GM23338 (cell line): ENCODE results near the gene SUN5. TPM values are rescaled to one million over a fixed set of nuclear protein-coding genes. Genes with fewer than 3 reads are reported as not detected.

Experiments
- ATAC-seq: fragments of 200-7000 bp; cut with Tn5 transposase; 3 replicates; pipeline ENCODE4 v1.9.1; 2020
- DNase-seq: peaks from one replicate; pipeline ENCODE4 v3.0.0-alpha.2; 2015; ENCODE audit warnings: low spot score
- H2AFZ ChIP-seq: fragments of 200-600 bp; sonication (generic); 2 replicates; pipeline ENCODE4 v1.8.0; 2016; ENCODE audit warnings: antibody characterized with exemption, mild to moderate bottlenecking, moderate library complexity
- H3F3A ChIP-seq: fragments of 200-600 bp; sonication (generic); replicated peaks from 2 replicates; pipeline ENCODE4 v1.8.0; 2017; ENCODE audit warnings: antibody characterized with exemption, mixed run types, low read depth
- H3K27ac ChIP-seq: fragments of 200-600 bp; sonication (generic); 2 replicates; pipeline ENCODE4 v1.6.1; 2016; ENCODE audit warnings: low read depth
- H3K27me3 ChIP-seq: fragments of 200-600 bp; sonication (generic); 2 replicates; pipeline ENCODE4 v1.8.0; 2016; ENCODE audit warnings: mild to moderate bottlenecking, mixed run types, moderate library complexity; ENCODE audit not compliant: insufficient read depth
- H3K36me3 ChIP-seq: fragments of 200-600 bp; sonication (generic); 2 replicates; pipeline ENCODE4 v1.8.0; 2016; ENCODE audit warnings: mild to moderate bottlenecking; ENCODE audit not compliant: insufficient read depth
- H3K4me1 ChIP-seq: fragments of 200-600 bp; sonication (generic); 2 replicates; pipeline ENCODE4 v1.8.0; 2016; ENCODE audit warnings: mild to moderate bottlenecking, moderate library complexity; ENCODE audit not compliant: insufficient read depth
- H3K4me2 ChIP-seq: fragments of 200-600 bp; sonication (generic); 2 replicates; pipeline ENCODE4 v1.7.1; 2017; ENCODE audit warnings: mixed run types
- H3K4me3 ChIP-seq: fragments of 200-600 bp; sonication (generic); 2 replicates; pipeline ENCODE4 v1.6.1; 2016; ENCODE audit warnings: mixed run types
- H3K79me2 ChIP-seq: fragments of 200-600 bp; sonication (generic); replicated peaks from 2 replicates; pipeline ENCODE4 v1.8.0; 2017; ENCODE audit warnings: mild to moderate bottlenecking; ENCODE audit not compliant: insufficient read depth
- H3K9me2 ChIP-seq: fragments of 200-600 bp; sonication (generic); 2 replicates; pipeline ENCODE4 v1.8.0; 2017; ENCODE audit not compliant: insufficient read depth
- H4K20me1 ChIP-seq: fragments of 200-600 bp; sonication (generic); replicated peaks from 2 replicates; pipeline ENCODE4 v1.8.0; 2017; ENCODE audit warnings: mild to moderate bottlenecking; ENCODE audit not compliant: insufficient read depth
- H3K27ac Mint-ChIP-seq: 2 replicates; pipeline ENCODE4 v1.8.0; 2020; ENCODE audit warnings: inconsistent platforms, mild to moderate bottlenecking, moderate library complexity, mixed read lengths
- H3K27me3 Mint-ChIP-seq: 3 replicates; pipeline ENCODE4 v1.8.0; 2022; ENCODE audit warnings: low read depth, mild to moderate bottlenecking, moderate library complexity, mixed read lengths, inconsistent platforms; ENCODE audit not compliant: insufficient read depth, poor library complexity
- H3K36me3 Mint-ChIP-seq: 3 replicates; pipeline ENCODE4 v1.8.0; 2021; ENCODE audit warnings: low read depth, mild to moderate bottlenecking, inconsistent platforms, moderate library complexity, mixed read lengths
- H3K4me1 Mint-ChIP-seq: 3 replicates; pipeline ENCODE4 v1.8.0; 2020; ENCODE audit warnings: mild to moderate bottlenecking, inconsistent platforms, mixed read lengths
- H3K4me3 Mint-ChIP-seq: 3 replicates; pipeline ENCODE4 v1.8.0; 2021; ENCODE audit warnings: moderate library complexity, mild to moderate bottlenecking, inconsistent platforms, mixed read lengths
- H3K9me3 Mint-ChIP-seq: 3 replicates; pipeline ENCODE4 v1.8.0; 2020; ENCODE audit warnings: moderate library complexity, mild to moderate bottlenecking, inconsistent platforms, mixed read lengths
- CREB1 ChIP-seq: fragments of 250-450 bp; sonication (Bioruptor Pico); IDR thresholded peaks from 2 replicates; pipeline ENCODE4 v1.5.0; 2020; ENCODE audit warnings: low read depth, mild to moderate bottlenecking, moderate library complexity
- CTCF ChIP-seq, 2 experiments: fragments of 200-600 bp in 1 of 2; sonication (generic) in 1 of 2; conservative IDR thresholded peaks; 2 replicates each; pipeline versions ENCODE4 v1.5.1 to v1.6.1; 2016 to 2017; ENCODE audit warnings: antibody characterized with exemption in 2 of 2, low read depth in 2 of 2, mild to moderate bottlenecking in 2 of 2, moderate library complexity in 1 of 2
- EZH2 ChIP-seq: fragments of 200-600 bp; sonication (generic); IDR thresholded peaks from one replicate; pipeline ENCODE4 v1.8.0; 2017; ENCODE audit warnings: antibody characterized with exemption, mild to moderate bottlenecking, low read depth; ENCODE audit not compliant: unreplicated experiment
- EZH2phosphoT487 ChIP-seq: fragments of 200-600 bp; sonication (generic); IDR thresholded peaks from one replicate; pipeline ENCODE4 v1.8.1; 2018; ENCODE audit warnings: antibody characterized with exemption; ENCODE audit not compliant: unreplicated experiment
- JUNB ChIP-seq: IDR thresholded peaks from one replicate; pipeline ENCODE4 v1.6.1; 2016; ENCODE audit warnings: antibody characterized with exemption; ENCODE audit not compliant: unreplicated experiment
- NANOG ChIP-seq: IDR thresholded peaks from 2 replicates; pipeline ENCODE4 v1.6.1; 2016; ENCODE audit warnings: antibody characterized with exemption, borderline replicate concordance
- POLR2AphosphoS5 ChIP-seq: IDR thresholded peaks from 2 replicates; pipeline ENCODE4 v1.6.1; 2016; ENCODE audit warnings: antibody characterized with exemption, low read depth
- REST ChIP-seq: IDR thresholded peaks from one replicate; pipeline ENCODE4 v1.6.1; 2018; ENCODE audit warnings: antibody characterized with exemption; ENCODE audit not compliant: unreplicated experiment
- STAT1 ChIP-seq: IDR thresholded peaks from one replicate; pipeline ENCODE4 v1.6.1; 2016; ENCODE audit warnings: antibody characterized with exemption; ENCODE audit not compliant: unreplicated experiment
- ZNF114 ChIP-seq: fragments of 250-450 bp; sonication (Bioruptor Pico); IDR thresholded peaks from 2 replicates; pipeline ENCODE4 v1.5.0; 2020; ENCODE audit warnings: mild to moderate bottlenecking, moderate library complexity
- ZNF331 ChIP-seq: fragments of 250-450 bp; sonication (Bioruptor Pico); IDR thresholded peaks from 2 replicates; pipeline ENCODE4 v1.5.0; 2020; ENCODE audit warnings: low read depth, mild to moderate bottlenecking, moderate library complexity
- ZNF462 ChIP-seq: fragments of 250-450 bp; sonication (Bioruptor Pico); IDR thresholded peaks from 2 replicates; pipeline ENCODE4 v1.5.0; 2020; ENCODE audit warnings: mild to moderate bottlenecking, moderate library complexity
- polyA plus RNA-seq: library from polyadenylated mRNA; unstranded; fragments of >200 nt; fragmentation: Nextera tagmentation; extraction: Ambion mirVana; gene quantifications from 2 replicates; pipeline ENCODE4 v1.2.1, GENCODE V29; 2016
- total RNA-seq: library from RNA; depleted of rRNA; stranded (reverse); fragments of >200 nt; shearing (Covaris generic); gene quantifications from 2 replicates; pipeline ENCODE4 v1.2.3, GENCODE V29; 2014
- TF ChIP-seq, protein P1 (sequence below): IDR thresholded peaks from 2 replicates; pipeline ENCODE4 v1.6.1; 2016; ENCODE audit warnings: antibody characterized with exemption

SUN5 gene
- total and polyA plus RNA-seq, 2 experiments from 2014 or later = not detected

DNA sequence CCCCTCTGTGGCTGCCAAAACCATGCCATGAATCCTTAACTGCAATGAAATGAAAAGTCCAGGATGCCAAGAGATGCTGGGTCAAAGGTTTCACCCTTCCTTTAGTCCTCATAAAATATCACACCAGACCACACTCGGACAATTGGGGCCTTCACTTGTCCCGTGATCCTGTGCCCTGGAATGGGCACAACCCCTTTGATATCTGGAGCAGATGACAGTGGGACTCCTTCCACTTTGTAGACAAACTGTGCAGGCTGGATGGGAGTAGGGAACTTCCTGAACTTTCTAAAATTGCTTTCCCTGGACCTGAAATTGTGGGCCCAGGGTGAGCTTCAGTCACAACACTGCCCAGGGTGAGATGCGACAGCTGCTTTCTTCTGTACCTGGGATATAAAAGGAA lies 17.6 kb upstream of the SUN5 start:
- TF ChIP-seq STAT1 (no peak), NANOG (no peak), CREB1 (no peak), ZNF331 (CRISPR knock-in tag) (no peak), JUNB (no peak), ZNF462 (no peak), CTCF (conservative IDR thresholded peaks at IDR 0.05; ENCODE audit: low read depth in 2 of 2) (no peak), REST (no peak), EZH2phosphoT487 (no peak), EZH2 (no peak), ZNF114 (CRISPR knock-in tag) (no peak), POLR2AphosphoS5 (no peak)
- TF ChIP-seq, protein P1, sequence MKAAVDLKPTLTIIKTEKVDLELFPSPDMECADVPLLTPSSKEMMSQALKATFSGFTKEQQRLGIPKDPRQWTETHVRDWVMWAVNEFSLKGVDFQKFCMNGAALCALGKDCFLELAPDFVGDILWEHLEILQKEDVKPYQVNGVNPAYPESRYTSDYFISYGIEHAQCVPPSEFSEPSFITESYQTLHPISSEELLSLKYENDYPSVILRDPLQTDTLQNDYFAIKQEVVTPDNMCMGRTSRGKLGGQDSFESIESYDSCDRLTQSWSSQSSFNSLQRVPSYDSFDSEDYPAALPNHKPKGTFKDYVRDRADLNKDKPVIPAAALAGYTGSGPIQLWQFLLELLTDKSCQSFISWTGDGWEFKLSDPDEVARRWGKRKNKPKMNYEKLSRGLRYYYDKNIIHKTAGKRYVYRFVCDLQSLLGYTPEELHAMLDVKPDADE = no peak
- H3K9me2 ChIP-seq = 0 out of 2 replicates have a peak, but pooled peaks cover 6% of the 10 kb centered on the region
- Mint-ChIP-seq H3K4me1 (no peaks in the 10 kb centered on the region), H3K27me3 (peaks cover 6% of the 10 kb centered on the region), H3K4me3 (no peak overlapping the region), H3K9me3 (no peaks in the 10 kb centered on the region), H3K36me3 (no peaks in the 10 kb centered on the region), H3K27ac (no peak overlapping the region)
- no peak overlapping the region for H2AFZ ChIP-seq
- H3K27ac ChIP-seq = no peak overlapping the region
- H3K27me3 ChIP-seq = no peaks in the 10 kb centered on the region
- no peaks in the 10 kb centered on the region for H4K20me1 ChIP-seq
- no peaks in the 10 kb centered on the region for H3K4me1 ChIP-seq
- H3K79me2 ChIP-seq = no peaks in the 10 kb centered on the region
- no peaks in the 10 kb centered on the region for H3K36me3 ChIP-seq
- H3F3A ChIP-seq = no peaks in the 10 kb centered on the region
- H3K4me2 ChIP-seq = no peak overlapping the region
- H3K4me3 ChIP-seq = no peak overlapping the region
- ATAC-seq (no peak), DNase-seq (no peak)
